Testis (tissue), 3 donors: ENCODE measurements around the gene GLOD4. TPM values are rescaled to one million over a fixed set of nuclear protein-coding genes. Genes with fewer than 3 reads are reported as not detected.

Experiments used
- DNase-seq: peaks from one replicate; pipeline ENCODE4 v3.0.0-alpha.2; 2019
- H3K27ac ChIP-seq, 2 donors: fragments of 200-600 bp; sonication (generic); one replicate each; pipeline ENCODE4 v1.5.1; 2019
- H3K27me3 ChIP-seq: fragments of 200-600 bp; sonication (generic); one replicate; pipeline ENCODE4 v1.5.1; 2019
- H3K36me3 ChIP-seq: fragments of 200-600 bp; sonication (generic); one replicate; pipeline ENCODE4 v1.5.1; 2017; ENCODE audit warnings: low read depth; ENCODE audit errors: missing control alignments
- H3K4me1 ChIP-seq: fragments of 200-600 bp; sonication (generic); one replicate; pipeline ENCODE4 v1.5.1; 2019
- H3K4me3 ChIP-seq, 2 donors: fragments of 200-600 bp; sonication (generic); one replicate each; pipeline ENCODE4 v1.5.1; 2017 to 2019
- H3K9me3 ChIP-seq: fragments of 200-600 bp; sonication (generic); one replicate; pipeline ENCODE4 v1.5.1; 2017
- POLR2A ChIP-seq: fragments of 450-650 bp; IDR thresholded peaks from one replicate; pipeline ENCODE4 v1.6.1; 2017; ENCODE audit warnings: antibody characterized with exemption, mild to moderate bottlenecking, moderate library complexity
- WGBS, 2 donors: methylation state at CpG; one replicate each; pipeline ENCODE4 v1.1.5; 2018; 5-methylcytosine and 5-hydroxymethylcytosine counted together
- intact Hi-C: fragments of 100-400 bp; cut with DNase I; formaldehyde crosslinking; loops from one replicate; pipeline ENCODE4 v1.15.1; 2023; ENCODE audit warnings: low total_unique reads
- polyA plus RNA-seq: library from polyadenylated mRNA; stranded (reverse); fragments of 350-450 nt; fragmentation: Illumina TruSeq; extraction: RNeasy Lipid Tissue Mini Kit (QIAGEN cat#74804); gene quantifications from one replicate; pipeline ENCODE4 v1.2.3, GENCODE V29; 2014; ENCODE audit warnings: low read depth, low replicate concordance; ENCODE audit not compliant: insufficient read depth
- total RNA-seq, 2 donors: library from RNA; depleted of rRNA; stranded (reverse); fragments of >200 nt; gene quantifications; one replicate each; pipeline ENCODE4 v1.2.3, GENCODE V29; 2016
- TF ChIP-seq, protein P1 (sequence below), 3 experiments: fragments of 450-650 bp in 2 of 3; fragments of 200-600 bp in 1 of 3; sonication (generic) in 1 of 3; IDR thresholded peaks; one replicate each; pipeline ENCODE4 v1.5.1; 2016 to 2019; ENCODE audit warnings: antibody characterized with exemption in 3 of 3, mild to moderate bottlenecking in 2 of 3, moderate library complexity in 1 of 3

GLOD4 gene
- total and polyA plus RNA-seq, 3 donors from 2014 or later = 45.0 to 82.8 (median 55.9) TPM

DNA sequence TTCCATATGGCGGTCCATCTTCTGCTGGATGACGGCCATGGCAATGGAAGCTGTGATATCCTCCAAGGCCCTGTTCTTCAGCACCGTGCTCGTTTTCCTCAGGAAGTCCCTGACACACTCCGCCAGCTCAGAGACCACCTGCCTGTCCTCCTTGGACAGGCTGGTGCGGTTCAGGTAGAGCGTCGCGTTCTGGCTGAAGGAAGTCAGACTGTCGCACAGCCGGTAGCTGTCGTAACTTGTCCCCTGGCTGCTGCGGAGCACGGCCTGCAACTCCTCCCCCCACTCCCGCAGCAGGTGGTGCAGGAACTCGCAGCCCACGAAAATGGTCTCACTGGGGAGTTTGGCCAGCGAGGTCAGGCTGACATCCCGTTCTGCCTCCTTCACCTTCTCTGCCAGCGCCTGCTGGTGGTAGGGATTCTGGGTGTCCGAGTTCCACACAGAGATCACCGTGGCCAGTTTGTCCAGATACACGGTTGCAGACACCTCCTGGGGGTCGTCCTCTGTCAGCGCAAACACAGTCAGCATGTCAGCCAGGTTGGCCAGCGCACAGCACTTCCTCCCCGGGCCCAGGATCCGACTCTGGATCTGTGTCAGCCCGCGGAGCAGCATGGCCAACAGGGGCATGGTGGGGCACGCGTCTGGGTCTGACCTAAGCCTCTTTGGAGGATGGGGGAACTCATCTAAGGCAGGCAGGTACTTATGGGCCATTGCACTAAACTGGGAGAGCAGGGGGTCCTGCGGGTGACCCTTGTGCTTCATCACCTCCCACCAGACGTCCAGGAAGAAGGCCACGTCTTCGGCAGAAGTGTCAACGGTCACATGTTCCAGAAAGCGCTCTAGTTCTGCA is 35.1 kb downstream of the GLOD4 start:
- Histone ChIP-seq H3K36me3 (no peaks in the 10 kb centered on the region), H3K4me3 (no peak overlapping the region), H3K27me3 (no peaks in the 10 kb centered on the region), H3K4me1 (peaks cover 12% of the 10 kb centered on the region), H3K9me3 (no peaks in the 10 kb centered on the region), H3K27ac (no peak overlapping the region)
- no peak for DNase-seq
- WGBS, 2 donors = 93 to 95% methylated on average over 32 to 38 of the region's 38 CpGs
- intact Hi-C loops = no loop called here
- TF ChIP-seq POLR2A = no peak
- TF ChIP-seq, protein P1, sequence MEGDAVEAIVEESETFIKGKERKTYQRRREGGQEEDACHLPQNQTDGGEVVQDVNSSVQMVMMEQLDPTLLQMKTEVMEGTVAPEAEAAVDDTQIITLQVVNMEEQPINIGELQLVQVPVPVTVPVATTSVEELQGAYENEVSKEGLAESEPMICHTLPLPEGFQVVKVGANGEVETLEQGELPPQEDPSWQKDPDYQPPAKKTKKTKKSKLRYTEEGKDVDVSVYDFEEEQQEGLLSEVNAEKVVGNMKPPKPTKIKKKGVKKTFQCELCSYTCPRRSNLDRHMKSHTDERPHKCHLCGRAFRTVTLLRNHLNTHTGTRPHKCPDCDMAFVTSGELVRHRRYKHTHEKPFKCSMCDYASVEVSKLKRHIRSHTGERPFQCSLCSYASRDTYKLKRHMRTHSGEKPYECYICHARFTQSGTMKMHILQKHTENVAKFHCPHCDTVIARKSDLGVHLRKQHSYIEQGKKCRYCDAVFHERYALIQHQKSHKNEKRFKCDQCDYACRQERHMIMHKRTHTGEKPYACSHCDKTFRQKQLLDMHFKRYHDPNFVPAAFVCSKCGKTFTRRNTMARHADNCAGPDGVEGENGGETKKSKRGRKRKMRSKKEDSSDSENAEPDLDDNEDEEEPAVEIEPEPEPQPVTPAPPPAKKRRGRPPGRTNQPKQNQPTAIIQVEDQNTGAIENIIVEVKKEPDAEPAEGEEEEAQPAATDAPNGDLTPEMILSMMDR (IDR thresholded peaks at IDR 0.05) = no peak

DNA sequence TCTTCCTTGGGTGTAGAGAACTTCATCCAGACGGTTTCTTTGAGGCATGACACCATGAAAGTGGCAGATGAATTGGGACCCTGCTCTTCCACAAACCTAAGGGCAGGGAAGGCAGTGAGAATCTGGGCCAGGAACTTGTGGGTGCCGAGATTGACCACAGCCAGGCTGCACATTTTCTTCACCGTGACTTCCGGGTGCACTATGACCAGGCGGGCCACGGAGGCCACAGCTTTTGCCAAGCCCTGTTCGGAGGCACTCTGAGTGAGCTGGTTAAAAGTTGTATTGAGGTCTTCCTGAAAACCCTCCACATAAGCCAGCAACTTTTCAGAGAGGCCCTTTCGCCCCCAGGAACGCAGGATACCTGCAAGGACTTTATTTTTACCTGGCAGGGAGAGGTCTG is 35.9 kb downstream of the GLOD4 start:
- DNase-seq = no peak

DNA sequence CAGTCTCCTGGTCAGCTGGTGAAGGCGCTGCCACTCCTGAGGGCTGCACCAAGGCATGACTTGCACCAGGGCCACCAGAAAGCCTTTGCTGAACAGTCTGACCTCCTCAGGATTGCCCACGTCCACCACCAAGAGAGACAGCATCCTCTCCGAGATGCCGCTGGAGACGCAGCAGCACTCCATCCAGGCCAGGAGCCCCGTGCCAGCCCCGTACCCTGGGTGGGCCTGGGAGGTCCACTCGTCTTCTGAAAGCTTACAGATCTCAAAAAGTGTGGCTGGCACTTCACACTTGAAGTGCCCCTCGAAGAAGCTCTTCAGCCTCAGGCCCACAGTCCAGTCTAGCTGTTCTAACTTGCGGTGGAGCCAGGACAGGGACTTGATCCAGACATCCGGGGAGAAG is 36.7 kb downstream of the GLOD4 start:
- H3K36me3 ChIP-seq = no peaks in the 10 kb centered on the region
- no peaks in the 10 kb centered on the region for H3K27me3 ChIP-seq
- H3K4me1 ChIP-seq = peaks cover under 1% of the 10 kb centered on the region
- no peaks in the 10 kb centered on the region for H3K9me3 ChIP-seq
- WGBS, 2 donors = 92 to 96% methylated on average over 5 to 8 of the region's 11 CpGs
- intact Hi-C loops = no loop called here
- DNase-seq = no peak
- TF ChIP-seq, protein P1 (IDR thresholded peaks at IDR 0.05) = no peak
- TF ChIP-seq POLR2A = no peak
- H3K27ac ChIP-seq = no peak overlapping the region
- no peak overlapping the region for H3K4me3 ChIP-seq

More for the DNA sequence above, 35.9 kb downstream of the GLOD4 start:
- Histone ChIP-seq H3K9me3 (no peaks in the 10 kb centered on the region), H3K27ac (no peak overlapping the region), H3K4me1 (peaks cover 8% of the 10 kb centered on the region), H3K4me3 (no peak overlapping the region), H3K27me3 (no peaks in the 10 kb centered on the region), H3K36me3 (no peaks in the 10 kb centered on the region)
- TF ChIP-seq, protein P1 (IDR thresholded peaks at IDR 0.05) = no peak
- TF ChIP-seq POLR2A = no peak
- intact Hi-C loops = no loop called here
- WGBS, 2 donors = 91 to 95% methylated on average over 9 of the region's 9 CpGs

DNA sequence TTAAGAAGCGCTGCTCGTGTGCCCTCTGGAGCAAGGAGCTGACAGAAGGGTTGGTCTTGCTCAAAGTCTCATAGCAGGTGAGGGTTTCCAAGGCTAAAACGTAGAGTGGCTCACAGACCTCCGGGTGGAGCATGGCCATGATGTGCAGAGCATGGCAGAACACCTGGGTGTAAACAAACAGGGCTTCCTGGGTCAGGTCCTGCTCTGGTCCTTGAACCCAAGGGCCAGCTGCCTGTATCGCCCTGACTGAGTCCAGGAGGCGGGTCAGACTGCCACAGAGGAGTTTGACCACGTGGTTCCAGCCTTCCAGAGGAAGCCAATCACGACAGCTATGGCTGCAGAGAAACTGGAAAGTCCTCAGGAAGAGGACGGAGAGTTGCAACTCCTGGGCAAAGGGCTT is 37.1 kb downstream of the GLOD4 start:
- 79 to 92% methylated on average over 9 of the region's 9 CpGs for WGBS, 2 donors
- no peaks in the 10 kb centered on the region for H3K9me3 ChIP-seq
- TF ChIP-seq POLR2A = no peak
- TF ChIP-seq, protein P1 (IDR thresholded peaks at IDR 0.05) = no peak
- intact Hi-C loops = no loop called here
- DNase-seq = no peak
- H3K27me3 ChIP-seq = no peaks in the 10 kb centered on the region
- H3K36me3 ChIP-seq = no peaks in the 10 kb centered on the region
- no peak overlapping the region for H3K4me3 ChIP-seq
- H3K27ac ChIP-seq = no peak overlapping the region
- no peaks in the 10 kb centered on the region for H3K4me1 ChIP-seq

DNA sequence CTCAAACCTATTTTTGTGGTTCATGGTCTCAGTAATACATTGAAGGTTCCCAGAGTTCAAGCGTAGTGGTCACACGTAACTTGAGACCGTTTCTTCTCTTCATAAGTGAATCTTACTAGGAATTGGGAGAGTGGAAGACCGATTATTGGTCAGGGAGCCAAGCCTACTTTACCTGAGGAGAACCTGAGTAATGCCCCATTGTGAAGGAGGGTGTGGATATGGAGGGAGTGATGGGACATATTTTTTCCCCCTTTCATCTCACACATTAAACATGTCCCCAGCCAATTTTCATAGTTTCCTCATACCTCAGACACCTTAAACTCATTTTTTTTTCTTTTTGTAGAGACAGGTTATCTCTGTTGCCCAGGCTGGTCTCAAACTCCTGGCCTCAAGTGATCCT is 38.9 kb downstream of the GLOD4 start:
- intact Hi-C loops = no loop called here
- H3K9me3 ChIP-seq = no peaks in the 10 kb centered on the region
- DNase-seq = no peak
- 93 to 97% methylated on average over 4 of the region's 4 CpGs for WGBS, 2 donors
- no peaks in the 10 kb centered on the region for H3K27me3 ChIP-seq
- TF ChIP-seq, protein P1 (IDR thresholded peaks at IDR 0.05) = no peak
- no peak for TF ChIP-seq POLR2A
- no peak overlapping the region for H3K27ac ChIP-seq
- no peaks in the 10 kb centered on the region for H3K4me1 ChIP-seq
- H3K36me3 ChIP-seq = no peaks in the 10 kb centered on the region
- no peak overlapping the region for H3K4me3 ChIP-seq
